Measurements from ENCODE around the gene AGFG1. TPM values are rescaled to one million over a fixed set of nuclear protein-coding genes. Genes with fewer than 3 reads are reported as not detected.

AGFG1 gene
- total RNA-seq, 1 experiment from 2014 or later: 109 TPM

- no peak for DNase-seq
- no peaks in the 10 kb centered on the region for H3K9me3 ChIP-seq (ENCODE audit: control insufficient read depth, low read depth, low read length)
- H3K56ac ChIP-seq (ENCODE audit: insufficient read length, low read depth, low read length): no peak overlapping the region
- Mint-ChIP-seq H3K27ac (no peak overlapping the region; a peak in 1 of 7 replicates), H3K4me1 (peaks cover 62 to 73% of the 10 kb centered on the region in 2 experiments), H3K9me3 (no peaks in the 10 kb centered on the region), H3K36me3 (ENCODE audit: insufficient read depth in 1 of 3, low read depth in 3 of 3) (0 out of 7 replicates have a peak, but pooled peaks cover 0 to 2% (median 0%) of the 10 kb centered on the region in 3 experiments), H3K4me3 (no peak overlapping the region), H3K27me3 (ENCODE audit: low read depth) (no peaks in the 10 kb centered on the region)
- H3K79me2 ChIP-seq (ENCODE audit: insufficient read depth, low read length): peaks cover 20% of the 10 kb centered on the region; the same call in 1 of the 2 replicates
- no CpG with 5 or more reads among the region's 2 CpGs for WGBS (ENCODE audit: extremely low coverage, insufficient read length, low lambda C conversion rate)
- no peak overlapping the region for H2BK5ac ChIP-seq (ENCODE audit: insufficient read length, low read length)
- H3K27me3 ChIP-seq (ENCODE audit: insufficient read depth, low read length): no peaks in the 10 kb centered on the region
- no peak overlapping the region for H3K14ac ChIP-seq (ENCODE audit: insufficient read depth, low read length)
- H2BK12ac ChIP-seq (ENCODE audit: insufficient read length, low read depth, low read length): no peak overlapping the region
- no peak overlapping the region for H4K91ac ChIP-seq (ENCODE audit: insufficient read length, low read depth, low read length)
- no peak overlapping the region for H3K23ac ChIP-seq (ENCODE audit: insufficient read length, low read depth, low read length)
- H2AFZ ChIP-seq (ENCODE audit: low read length): no peak overlapping the region
- H4K8ac ChIP-seq (replicated peaks; ENCODE audit: insufficient read length, low read depth, low read length): no peak overlapping the region
- H4K5ac ChIP-seq (ENCODE audit: insufficient read length, low read depth, low read length): no peak overlapping the region
- H3K4me1 ChIP-seq (ENCODE audit: insufficient read depth, low read length): peaks cover 2% of the 10 kb centered on the region; the same call in 1 of the 2 replicates
- no peak overlapping the region for H3T11ph ChIP-seq (ENCODE audit: low read length)
- H2BK20ac ChIP-seq (ENCODE audit: low read depth, low read length, poor library complexity, severe bottlenecking): no peak overlapping the region
- H2BK120ac ChIP-seq (ENCODE audit: low read depth, low read length, poor library complexity, severe bottlenecking): no peak overlapping the region
- no peaks in the 10 kb centered on the region for H4K20me1 ChIP-seq (ENCODE audit: control insufficient read depth, insufficient read depth, insufficient read length)
- H3K79me1 ChIP-seq (ENCODE audit: insufficient read depth, low read depth, low read length, poor library complexity, severe bottlenecking): peaks cover 4% of the 10 kb centered on the region
- no peak overlapping the region for H2AK5ac ChIP-seq (ENCODE audit: insufficient read length, low read length)
- H3K4me2 ChIP-seq (ENCODE audit: insufficient read depth, insufficient read length, low read length): no peak overlapping the region
- no peaks in the 10 kb centered on the region for H3K23me2 ChIP-seq (ENCODE audit: insufficient read length, low read depth, low read length, poor library complexity, severe bottlenecking)
- H3K27ac ChIP-seq (ENCODE audit: insufficient read length, low read depth, low read length): no peak overlapping the region
- no peak overlapping the region for H3K9ac ChIP-seq (ENCODE audit: extremely low read depth, insufficient read length, low read length)
- no peak for TF ChIP-seq CTCF (conservative IDR thresholded peaks at IDR 0.05)
- H2BK15ac ChIP-seq (ENCODE audit: low read depth, low read length): no peak overlapping the region
- H3K18ac ChIP-seq (ENCODE audit: insufficient read length, low read depth, low read length): no peak overlapping the region
- H3K4ac ChIP-seq (ENCODE audit: low read depth, low read length): no peak overlapping the region
These were observed 38.6 kb downstream of the AGFG1 start for GRCh38 chr2:227510620-227510958.

Data from H9 (cell line).